H1 (cell line): ENCODE results near the gene EIF4ENIF1. TPM values are rescaled to one million over a fixed set of nuclear protein-coding genes. Genes with fewer than 3 reads are reported as not detected.

Experiments
- ASH2L ChIP-seq: fragments of 200-600, 300-600 bp; sonication (generic); IDR thresholded peaks from one replicate; pipeline ENCODE4 v1.7.1; 2017; ENCODE audit warnings: low read length
- FOSL1 ChIP-seq: IDR thresholded peaks from 2 replicates; pipeline ENCODE4 v1.6.1; 2011; ENCODE audit warnings: mild to moderate bottlenecking, low read depth, low read length, moderate library complexity; ENCODE audit not compliant: insufficient read depth
- HDAC6 ChIP-seq: IDR thresholded peaks from one replicate; pipeline ENCODE4 v1.7.1; 2012; ENCODE audit warnings: low read depth, mild to moderate bottlenecking, inconsistent platforms, low read length, moderate library complexity
- KDM4A ChIP-seq: IDR thresholded peaks from one replicate; pipeline ENCODE4 v1.7.1; 2012; ENCODE audit warnings: low read depth, mild to moderate bottlenecking, moderate library complexity, low read length, inconsistent platforms; ENCODE audit not compliant: severe bottlenecking
- KDM5A ChIP-seq: fragments of 200-600 bp; IDR thresholded peaks from 2 replicates; pipeline ENCODE4 v1.7.1; 2012; ENCODE audit warnings: mild to moderate bottlenecking, low read length, inconsistent platforms, mixed read lengths
- SIRT6 ChIP-seq: IDR thresholded peaks from one replicate; pipeline ENCODE4 v1.7.1; 2012; ENCODE audit warnings: low read length, inconsistent platforms
- TBP ChIP-seq: IDR thresholded peaks from 2 replicates; pipeline ENCODE4 v1.6.1; 2011; ENCODE audit warnings: low read depth, low read length, improper control_type of control experiment
- polyA plus RNA-seq, 7 experiments: library from polyadenylated mRNA; depleted of rRNA in 3 of 7; stranded (reverse) in 5 of 7; unstranded in 2 of 7; fragments of >200 nt in 5 of 7; fragments of 200-250 nt in 2 of 7; gene quantifications; 1 replicate in 5 of 7; 2 replicates in 1 of 7; 4 replicates in 1 of 7; pipeline versions ENCODE4 v1.2.1 to v1.2.3, GENCODE V29; 2011 to 2013; ENCODE audit warnings: missing spikeins in 2 of 7, mixed read lengths in 2 of 7
- total RNA-seq: library from RNA; stranded (reverse); fragmentation: NEBNext Ultra II Directional; extraction: Animal tissue kit (Norgen Biotek cat#: 25700); gene quantifications from 2 replicates; pipeline ENCODE4 v1.2.1, GENCODE V29; 2021

Gene EIF4ENIF1
- total and polyA plus RNA-seq, 2 of the 8 experiments (the other 6 are each of a cell fraction or from before 2014, with no cell fraction given): 21.9 to 23.6 TPM

DNA sequence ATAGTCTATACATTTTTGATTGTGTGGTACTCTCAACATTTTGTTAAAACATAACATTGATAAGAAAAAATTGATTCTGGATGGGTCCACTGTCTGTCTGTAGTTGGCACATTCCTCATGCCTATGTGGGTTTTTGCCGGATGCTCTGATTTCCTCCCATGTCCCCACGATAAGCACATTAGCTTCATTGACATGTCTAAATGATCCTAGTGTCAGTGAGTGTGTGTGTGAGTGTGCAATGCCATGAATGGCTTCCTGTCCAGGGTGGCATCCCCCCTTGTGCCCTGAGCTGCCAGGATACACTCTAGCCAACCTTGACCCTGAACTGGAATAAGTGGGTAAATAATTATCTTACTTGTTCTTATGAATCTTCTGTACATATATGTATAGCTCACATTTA, 12.1 kb upstream of the EIF4ENIF1 start (continued):
- TF ChIP-seq FOSL1 (no peak), KDM4A (no peak), KDM5A (no peak), TBP (no peak), HDAC6 (no peak), SIRT6 (no peak), ASH2L (no peak)
